Dendritic cell treated with granulocyte-macrophage colony-stimulating factor and Interleukin-4, amounts not matched to agents 40 ng/mL and 50 ng/mL, for 4 days (primary cell): Measurements from ENCODE around the gene MAGEB3.

Experiments used
- H3K27ac Mint-ChIP-seq: one replicate; pipeline ENCODE4 v1.8.0; 2022; ENCODE audit warnings: mild to moderate bottlenecking, mixed read lengths
- H3K27me3 Mint-ChIP-seq: one replicate; pipeline ENCODE4 v1.8.0; 2022; ENCODE audit warnings: mild to moderate bottlenecking, mixed read lengths
- H3K36me3 Mint-ChIP-seq: one replicate; pipeline ENCODE4 v1.8.0; 2022; ENCODE audit warnings: low read depth, mixed read lengths
- H3K4me1 Mint-ChIP-seq: one replicate; pipeline ENCODE4 v1.8.0; 2022; ENCODE audit warnings: low read depth, mixed read lengths
- H3K4me3 Mint-ChIP-seq: one replicate; pipeline ENCODE4 v1.8.0; 2022; ENCODE audit warnings: mild to moderate bottlenecking, moderate library complexity, mixed read lengths
- H3K9me3 Mint-ChIP-seq: one replicate; pipeline ENCODE4 v1.8.0; 2022; ENCODE audit warnings: mixed read lengths
- intact Hi-C: fragments of 100-400 bp; cut with micrococcal nuclease; formaldehyde crosslinking; loops from one replicate; pipeline ENCODE4 v1.15.0; 2022

Gene MAGEB3

DNA sequence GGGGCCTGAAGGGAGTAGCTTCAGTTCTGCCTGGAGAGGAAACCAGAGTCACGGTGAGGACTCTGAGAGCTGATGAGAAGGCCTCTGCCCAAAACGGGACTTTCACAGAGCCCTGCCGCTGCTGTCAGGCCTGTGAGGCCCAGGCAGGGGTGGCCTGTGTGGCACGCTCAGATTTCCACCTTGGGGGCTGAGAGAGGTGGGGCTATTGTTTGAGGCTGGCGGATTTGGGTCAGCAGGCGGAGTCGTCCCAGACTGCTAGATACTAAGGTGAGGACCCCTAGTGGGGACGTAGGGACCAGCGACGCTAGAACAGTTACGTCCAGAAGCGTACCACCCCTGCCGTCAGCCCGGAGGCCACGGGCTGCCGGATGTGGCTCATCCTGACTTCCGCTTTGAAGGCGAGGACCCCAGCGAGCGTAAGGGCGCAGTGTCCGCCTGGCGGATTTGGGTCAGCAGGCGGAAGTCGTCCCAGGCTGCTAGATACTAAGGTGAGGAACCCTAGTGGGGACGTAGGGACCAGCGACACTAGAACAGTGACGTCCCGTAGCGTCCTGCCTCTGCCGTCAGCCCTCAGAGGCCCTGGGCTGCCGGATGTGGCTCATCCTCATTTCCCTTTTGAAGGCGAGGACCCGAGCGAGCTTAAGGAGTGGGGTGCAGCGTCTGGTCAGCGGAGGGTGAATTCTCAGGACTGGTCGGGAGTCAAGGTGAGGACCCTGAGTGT, 16.5 kb downstream of the MAGEB3 start, which contains the start of gene MAGEB1:
Gene MAGEB1 (plus strand): TSS at position 378 of the 721 bp plus-strand sequence. CDS start 3,348 bp downstream, outside the sequence.
- no peaks in the 10 kb centered on the region for H3K36me3 Mint-ChIP-seq
- H3K4me3 Mint-ChIP-seq: no peak within 1 kb of the TSS
- no peak within 1 kb of the TSS for H3K27ac Mint-ChIP-seq
- no peaks in the 10 kb centered on the region for H3K27me3 Mint-ChIP-seq
- H3K4me1 Mint-ChIP-seq: no peaks in the 10 kb centered on the region
- H3K9me3 Mint-ChIP-seq: no peaks in the 10 kb centered on the region
- intact Hi-C loops: no loop called here

DNA sequence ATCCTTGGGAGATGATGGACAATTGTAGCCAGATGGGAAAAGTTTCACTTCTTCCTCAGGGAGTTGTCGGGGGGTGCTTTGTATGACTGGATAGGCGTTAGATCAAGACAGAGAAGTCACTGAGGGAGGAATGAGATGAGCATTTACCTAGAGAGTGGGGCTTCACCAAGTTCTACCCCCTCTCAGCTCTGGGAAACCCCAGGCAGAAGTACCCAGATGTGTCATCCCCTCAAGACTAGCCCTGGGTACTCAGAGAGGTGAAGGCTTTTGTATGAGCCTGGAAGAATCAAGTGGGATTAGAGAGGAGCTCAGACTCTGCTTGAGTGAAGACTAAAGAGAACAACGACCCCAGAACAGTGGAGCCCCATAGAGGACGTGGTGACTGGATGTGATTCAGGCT, 18.4 kb downstream of the MAGEB3 start:
- Mint-ChIP-seq H3K27me3 (no peaks in the 10 kb centered on the region), H3K36me3 (no peaks in the 10 kb centered on the region), H3K4me3 (no peak overlapping the region), H3K27ac (no peak overlapping the region), H3K4me1 (no peaks in the 10 kb centered on the region), H3K9me3 (no peaks in the 10 kb centered on the region)
- intact Hi-C loops: no loop called here

DNA sequence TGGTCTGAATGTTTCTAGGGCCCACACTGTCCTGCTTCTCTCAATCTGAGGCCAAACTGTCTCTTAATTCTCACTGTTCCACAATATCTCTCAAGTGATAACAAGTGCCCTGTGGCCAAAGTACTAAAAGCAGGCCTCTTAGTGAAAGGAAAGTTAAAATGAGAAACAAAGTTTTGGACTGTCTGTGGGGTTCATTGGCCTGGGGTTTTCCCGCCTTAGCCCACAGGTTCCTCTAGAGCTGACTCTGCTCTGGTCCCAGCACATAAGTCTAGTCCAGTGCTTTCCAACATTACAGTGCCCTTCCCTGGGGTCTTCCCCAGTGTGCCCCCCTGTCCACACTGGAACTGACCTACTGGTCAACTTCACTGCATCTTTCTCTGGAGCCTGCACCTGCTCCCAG, 22.8 kb downstream of the MAGEB3 start:
- H3K36me3 Mint-ChIP-seq: no peaks in the 10 kb centered on the region
- no peak overlapping the region for H3K4me3 Mint-ChIP-seq
- H3K27ac Mint-ChIP-seq: no peak overlapping the region
- H3K27me3 Mint-ChIP-seq: no peaks in the 10 kb centered on the region
- no peaks in the 10 kb centered on the region for H3K4me1 Mint-ChIP-seq
- intact Hi-C loops: no loop called here
- H3K9me3 Mint-ChIP-seq: no peaks in the 10 kb centered on the region

DNA sequence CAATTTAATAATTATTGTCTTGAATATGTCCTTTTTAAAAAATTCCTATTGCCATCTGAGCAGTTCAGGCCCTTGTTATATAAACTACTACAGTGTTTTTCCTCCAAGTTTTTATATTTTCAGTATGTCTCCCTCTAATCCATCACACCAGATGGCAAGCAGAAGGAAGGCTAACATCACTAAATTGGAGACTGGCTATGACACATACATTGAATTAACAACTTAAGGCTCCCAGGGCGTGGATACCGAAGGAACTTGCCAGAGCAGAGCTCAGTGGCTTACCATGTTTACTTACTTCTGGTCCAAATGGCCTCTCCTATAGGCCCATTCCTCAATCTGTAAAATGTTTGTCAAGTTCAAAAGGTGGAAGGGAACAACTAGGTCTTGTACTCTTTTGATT, 29.5 kb downstream of the MAGEB3 start:
- Mint-ChIP-seq H3K9me3 (no peaks in the 10 kb centered on the region), H3K27me3 (no peaks in the 10 kb centered on the region), H3K27ac (no peak overlapping the region), H3K36me3 (no peaks in the 10 kb centered on the region), H3K4me1 (no peaks in the 10 kb centered on the region), H3K4me3 (no peak overlapping the region)
- intact Hi-C loops: no loop called here

DNA sequence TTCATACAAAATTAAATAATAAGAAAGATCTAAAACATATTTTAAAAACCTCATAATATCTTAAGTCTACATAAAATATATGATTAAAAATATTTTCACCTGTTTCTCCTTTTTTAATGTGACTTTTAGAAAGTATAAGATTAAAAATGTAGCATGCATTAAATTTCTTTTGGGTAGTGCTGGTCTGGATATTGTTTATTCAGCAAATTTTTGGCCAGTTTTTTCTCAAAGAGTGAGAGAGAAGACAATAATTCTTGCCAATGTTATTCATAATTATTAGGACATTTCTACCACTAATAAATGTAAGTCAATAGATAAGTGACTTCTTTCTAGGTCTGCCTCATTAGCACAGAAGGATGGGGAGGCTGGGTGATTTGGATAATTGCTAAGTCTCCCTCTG, 30.6 kb downstream of the MAGEB3 start:
- H3K27ac Mint-ChIP-seq: no peak overlapping the region
- H3K4me3 Mint-ChIP-seq: no peak overlapping the region
- H3K27me3 Mint-ChIP-seq: no peaks in the 10 kb centered on the region
- no peaks in the 10 kb centered on the region for H3K4me1 Mint-ChIP-seq
- H3K36me3 Mint-ChIP-seq: no peaks in the 10 kb centered on the region
- H3K9me3 Mint-ChIP-seq: no peaks in the 10 kb centered on the region
- intact Hi-C loops: no loop called here

DNA sequence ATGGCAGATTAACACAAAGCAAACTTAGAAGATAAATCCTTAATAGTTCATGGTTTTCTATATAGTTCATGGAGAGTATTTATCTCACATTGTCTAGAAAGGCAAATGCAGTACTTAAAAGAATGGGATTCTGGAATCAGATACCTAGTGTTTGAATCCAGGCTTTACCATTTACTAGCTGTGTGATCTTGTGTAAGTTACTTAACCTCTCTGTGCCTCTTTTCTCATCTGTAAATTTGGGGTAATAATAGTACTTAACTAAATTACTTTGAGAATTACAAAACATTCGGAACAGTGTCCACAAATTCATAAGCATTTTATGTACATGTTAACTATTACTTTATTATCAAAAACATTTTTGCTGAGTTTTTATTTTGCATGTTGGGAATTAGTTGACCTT, 32.3 kb downstream of the MAGEB3 start:
- Mint-ChIP-seq H3K27ac (no peak overlapping the region), H3K27me3 (no peaks in the 10 kb centered on the region), H3K4me3 (no peak overlapping the region), H3K36me3 (no peaks in the 10 kb centered on the region), H3K9me3 (no peaks in the 10 kb centered on the region), H3K4me1 (no peaks in the 10 kb centered on the region)
- intact Hi-C loops: no loop called here

DNA sequence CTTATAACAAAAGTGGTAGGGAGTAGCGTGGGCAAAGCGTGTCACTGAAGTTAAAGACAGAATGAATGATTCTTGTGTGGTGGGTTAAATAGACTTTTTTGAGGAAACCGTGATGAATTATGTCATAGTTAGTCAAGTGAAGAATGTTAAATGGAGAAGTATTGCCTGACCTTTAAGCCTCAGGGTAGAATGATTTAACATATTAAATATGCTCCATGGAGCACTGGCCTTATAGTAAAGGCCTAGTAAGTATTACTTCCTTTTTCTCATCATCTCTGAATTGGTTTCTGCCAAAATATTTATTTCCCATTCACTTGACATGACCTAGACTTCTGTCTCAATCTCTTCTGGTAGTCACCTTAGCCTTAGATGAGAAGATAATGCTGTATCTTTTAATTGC, 40.2 kb downstream of the MAGEB3 start:
- no peaks in the 10 kb centered on the region for H3K4me1 Mint-ChIP-seq
- no peaks in the 10 kb centered on the region for H3K27me3 Mint-ChIP-seq
- no peak overlapping the region for H3K4me3 Mint-ChIP-seq
- no peaks in the 10 kb centered on the region for H3K36me3 Mint-ChIP-seq
- no peak overlapping the region for H3K27ac Mint-ChIP-seq
- H3K9me3 Mint-ChIP-seq: no peaks in the 10 kb centered on the region
- intact Hi-C loops: no loop called here

DNA sequence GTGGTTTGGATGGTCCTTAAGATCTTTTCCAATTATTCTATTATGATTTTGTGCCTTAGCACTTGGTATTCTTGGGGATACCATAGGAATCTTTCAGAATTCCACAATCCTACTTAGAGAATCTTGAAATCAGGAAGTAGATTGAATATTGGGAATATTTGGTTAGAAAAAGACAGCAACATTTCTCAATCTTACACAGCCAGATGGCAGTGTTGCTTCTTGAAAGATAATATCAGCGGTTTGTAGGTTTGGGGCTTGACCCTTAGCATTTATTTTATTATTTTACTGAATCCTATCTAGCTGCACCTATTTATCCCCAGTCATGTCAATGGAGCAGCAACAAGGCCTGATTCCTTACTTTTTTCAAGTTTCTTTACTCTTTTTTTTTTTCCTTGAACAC, 45.0 kb downstream of the MAGEB3 start:
- Mint-ChIP-seq H3K4me3 (no peak overlapping the region), H3K4me1 (no peaks in the 10 kb centered on the region), H3K27ac (no peak overlapping the region), H3K27me3 (no peaks in the 10 kb centered on the region), H3K9me3 (no peaks in the 10 kb centered on the region), H3K36me3 (no peaks in the 10 kb centered on the region)
- intact Hi-C loops: loop anchor here (5.0 kb wide), 1 partner anchor 227 kb away; no protein-coding TSS in a partner anchor

DNA sequence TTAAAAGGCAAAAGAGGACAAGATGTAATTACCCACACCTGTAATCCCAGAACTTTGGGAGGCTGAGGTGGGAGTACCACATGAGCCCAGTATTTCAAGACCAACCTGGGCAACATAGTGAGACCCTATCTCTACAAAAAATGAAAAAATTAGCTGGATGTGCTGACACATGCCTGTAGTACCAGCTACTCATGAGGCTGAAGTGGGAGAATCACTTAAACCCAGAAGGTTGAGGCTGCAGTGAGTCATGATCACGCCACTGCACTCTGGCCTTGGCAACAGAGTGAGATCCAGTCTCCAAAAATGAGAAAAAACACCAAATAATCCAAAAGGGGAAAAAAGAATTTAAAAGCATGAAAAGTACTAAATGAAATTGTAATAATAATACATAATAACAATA, 47.9 kb downstream of the MAGEB3 start:
- H3K27me3 Mint-ChIP-seq: no peaks in the 10 kb centered on the region
- H3K9me3 Mint-ChIP-seq: no peaks in the 10 kb centered on the region
- no peaks in the 10 kb centered on the region for H3K36me3 Mint-ChIP-seq
- intact Hi-C loops: loop anchor here (5.0 kb wide), 1 partner anchor 224 kb away; no protein-coding TSS in a partner anchor
- no peak overlapping the region for H3K4me3 Mint-ChIP-seq
- H3K27ac Mint-ChIP-seq: no peak overlapping the region
- peaks cover under 1% of the 10 kb centered on the region for H3K4me1 Mint-ChIP-seq

DNA sequence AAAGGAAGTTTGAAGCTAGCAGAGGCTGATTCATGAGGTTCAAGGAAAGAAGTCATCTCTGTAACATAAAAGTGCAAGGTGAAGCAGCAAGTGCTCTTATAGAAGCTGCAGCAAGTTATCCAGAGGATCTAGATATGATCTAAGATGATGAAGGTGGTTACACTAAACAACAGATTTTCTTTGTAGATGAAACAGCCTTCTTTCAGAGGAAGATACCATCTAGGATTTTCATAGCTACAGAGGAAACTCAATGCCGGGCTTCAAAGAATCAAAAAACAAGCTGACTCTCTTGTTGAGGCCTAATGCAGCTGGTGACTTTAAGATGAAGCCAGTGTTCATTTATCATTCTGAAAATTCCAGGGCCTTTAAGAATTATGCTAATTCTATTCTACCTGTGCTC, 50.0 kb downstream of the MAGEB3 start:
- no peak overlapping the region for H3K4me3 Mint-ChIP-seq
- intact Hi-C loops: no loop called here
- no peak overlapping the region for H3K27ac Mint-ChIP-seq

DNA sequence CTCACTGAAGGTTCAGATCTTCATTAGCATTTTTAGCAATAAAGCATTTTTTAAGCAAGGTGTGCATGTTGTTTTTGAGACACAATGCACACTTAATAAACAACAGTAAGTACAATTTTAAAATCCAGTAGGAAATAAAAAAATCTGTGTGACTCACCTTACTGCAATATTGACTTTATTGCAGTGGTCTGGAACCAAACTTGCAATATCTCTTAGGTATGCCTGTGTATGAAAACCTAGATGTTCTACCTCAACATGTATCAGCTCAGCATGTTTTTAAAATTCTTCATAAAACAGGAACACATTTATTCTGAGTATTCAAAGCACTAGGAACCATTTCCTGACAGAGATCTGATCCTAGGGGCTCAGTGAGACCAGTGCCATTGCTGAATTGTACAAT, 52.1 kb downstream of the MAGEB3 start:
- no peak overlapping the region for H3K4me3 Mint-ChIP-seq
- intact Hi-C loops: no loop called here
- H3K36me3 Mint-ChIP-seq: no peaks in the 10 kb centered on the region
- H3K4me1 Mint-ChIP-seq: peaks cover 5% of the 10 kb centered on the region
- H3K27ac Mint-ChIP-seq: no peak overlapping the region
- no peaks in the 10 kb centered on the region for H3K27me3 Mint-ChIP-seq
- no peaks in the 10 kb centered on the region for H3K9me3 Mint-ChIP-seq

More for the DNA sequence above, 50.0 kb downstream of the MAGEB3 start:
- Mint-ChIP-seq H3K9me3 (no peaks in the 10 kb centered on the region), H3K4me1 (peaks cover 5% of the 10 kb centered on the region), H3K36me3 (no peaks in the 10 kb centered on the region), H3K27me3 (no peaks in the 10 kb centered on the region)

DNA sequence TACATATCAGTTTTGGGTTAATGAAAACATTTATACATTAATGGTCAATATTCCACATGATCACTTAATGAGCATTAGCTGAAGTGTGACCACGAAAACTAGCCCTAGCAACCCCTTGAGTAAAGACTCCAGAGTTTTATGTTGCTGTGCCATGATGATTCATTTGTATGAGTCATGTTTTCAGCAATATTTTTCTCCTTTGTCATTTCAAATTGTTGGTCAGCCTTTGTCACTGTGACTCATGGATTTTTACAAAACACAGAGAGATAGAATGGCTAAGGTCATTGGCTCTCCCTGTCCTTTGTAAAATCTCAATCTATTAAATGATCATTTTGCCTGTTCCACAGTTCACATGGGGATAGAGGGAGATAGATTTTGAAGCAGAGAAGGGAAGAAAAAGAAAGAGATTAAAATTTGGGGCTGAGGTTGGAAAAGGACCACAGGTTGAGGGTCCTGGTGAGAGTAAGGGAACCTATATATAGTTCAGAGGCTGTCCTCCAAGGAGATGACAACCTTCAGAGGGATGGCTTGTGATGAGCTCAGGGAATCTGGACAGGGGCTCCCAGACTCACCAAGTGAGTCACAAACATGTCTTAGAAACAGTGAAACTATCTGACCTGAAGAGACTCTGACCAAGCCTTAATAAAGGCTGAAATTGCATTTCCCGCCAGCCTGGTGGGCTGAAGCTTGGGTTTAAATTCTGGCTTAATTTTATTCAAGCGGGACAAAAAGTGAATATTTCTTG, 53.2 kb downstream of the MAGEB3 start:
- H3K4me1 Mint-ChIP-seq: peaks cover 5% of the 10 kb centered on the region
- H3K36me3 Mint-ChIP-seq: no peaks in the 10 kb centered on the region
- no peak overlapping the region for H3K4me3 Mint-ChIP-seq
- no peak overlapping the region for H3K27ac Mint-ChIP-seq
- intact Hi-C loops: no loop called here
- H3K9me3 Mint-ChIP-seq: no peaks in the 10 kb centered on the region
- no peaks in the 10 kb centered on the region for H3K27me3 Mint-ChIP-seq
